Left forelimb (tissue), 1 donor: ENCODE results near the gene ANO4.
"Not testable (repeated sequence)": the region's sequence is repeated elsewhere in the genome, so short reads cannot be mapped to it uniquely, and the experiment has no call there.

ENCODE experiments used
- DNase-seq: peaks from one replicate; pipeline ENCODE4 v3.0.0-alpha.2; 2018; ENCODE audit warnings: low spot score

ANO4 gene

DNA sequence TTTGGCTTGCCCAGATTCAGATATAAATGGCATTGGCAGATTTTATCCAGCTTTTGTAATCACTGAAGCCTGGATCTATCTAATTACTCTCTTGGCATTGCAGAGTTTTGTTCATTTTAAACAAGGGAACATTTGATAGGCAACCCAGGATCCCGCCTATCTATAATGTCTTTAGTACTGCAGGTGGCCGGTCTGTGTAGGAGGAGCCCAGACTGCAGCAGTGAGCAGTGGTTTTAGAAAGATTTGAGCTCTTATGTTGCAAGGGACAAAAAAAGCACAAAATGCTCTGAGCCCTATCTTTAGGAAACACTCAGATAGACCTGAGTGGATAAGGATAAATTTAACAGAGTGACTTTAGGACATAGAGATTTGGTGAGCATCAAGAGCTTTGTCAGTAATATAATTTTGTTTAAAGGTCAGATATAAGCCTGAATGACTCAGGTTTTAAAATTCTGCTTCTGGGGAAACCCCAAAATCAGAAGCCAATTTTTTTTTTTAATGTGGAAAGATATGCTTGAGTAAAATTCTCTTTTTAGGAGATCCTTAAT, 250.0 kb downstream of the ANO4 start:
- no peak for DNase-seq

DNA sequence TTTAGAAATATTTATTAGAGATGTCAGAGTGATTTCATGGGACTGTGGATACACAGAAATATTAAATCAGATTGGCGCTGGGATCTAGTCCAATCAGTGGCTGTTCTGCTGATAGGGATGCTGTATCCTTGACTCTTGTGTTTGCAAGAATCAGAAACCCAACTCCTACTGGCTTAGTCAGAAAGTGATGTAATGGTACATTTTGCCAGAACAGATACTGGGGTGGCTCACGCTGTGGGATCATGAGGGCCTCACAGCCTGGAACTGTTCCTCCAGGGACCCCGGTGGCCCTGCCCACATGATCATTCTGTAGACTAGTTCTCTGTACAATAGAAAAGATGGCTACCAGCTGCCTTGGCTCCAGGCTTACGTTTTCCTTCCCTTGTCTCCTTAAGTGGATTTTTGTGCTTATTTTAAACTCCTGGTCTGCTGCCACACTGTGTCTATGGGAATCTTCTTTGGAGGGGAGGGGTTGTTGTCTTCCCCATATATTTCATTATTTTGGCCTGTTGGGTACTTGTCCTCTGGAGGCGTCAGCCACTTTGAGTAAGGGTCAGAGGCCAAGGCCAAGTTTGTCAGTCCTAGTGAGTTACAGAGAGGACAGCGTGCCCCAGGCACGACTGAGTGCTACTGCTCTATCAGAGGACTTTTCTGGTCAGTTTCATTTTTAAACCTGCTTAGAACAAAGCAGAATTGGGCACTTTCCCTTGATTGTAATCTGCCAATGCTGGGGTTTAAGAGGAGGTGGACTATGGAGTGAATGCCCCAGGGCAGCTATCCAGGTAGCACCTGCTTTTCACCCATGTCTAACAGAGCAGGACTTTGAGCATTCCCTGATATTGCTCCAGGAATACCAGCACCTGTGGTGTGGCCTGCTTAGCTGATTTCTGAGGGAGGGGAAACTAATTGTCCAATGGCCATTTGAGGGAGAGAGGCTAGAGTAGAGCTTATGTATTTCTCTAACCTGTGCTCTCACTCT, 251.2 kb downstream of the ANO4 start:
- no peak for DNase-seq

DNA sequence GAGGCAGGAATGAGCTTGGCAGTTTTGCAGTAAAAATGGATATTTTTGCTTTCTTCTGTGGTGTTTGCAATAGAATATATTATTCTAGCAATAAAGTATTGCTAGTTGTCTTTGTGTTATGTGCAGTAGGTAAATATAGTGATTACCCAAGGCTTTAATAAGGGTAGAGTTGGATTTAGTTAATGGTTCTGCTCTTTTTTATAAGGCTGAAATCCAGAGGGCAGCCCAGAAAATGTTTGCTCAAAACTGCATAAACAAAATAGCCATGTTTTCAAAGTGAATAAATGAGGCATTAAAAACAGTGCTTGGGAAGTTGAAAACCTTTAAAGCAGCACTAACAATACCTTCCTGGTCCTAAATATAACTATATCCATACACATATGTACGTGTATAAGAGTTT, 253.1 kb downstream of the ANO4 start:
- no peak for DNase-seq

DNA sequence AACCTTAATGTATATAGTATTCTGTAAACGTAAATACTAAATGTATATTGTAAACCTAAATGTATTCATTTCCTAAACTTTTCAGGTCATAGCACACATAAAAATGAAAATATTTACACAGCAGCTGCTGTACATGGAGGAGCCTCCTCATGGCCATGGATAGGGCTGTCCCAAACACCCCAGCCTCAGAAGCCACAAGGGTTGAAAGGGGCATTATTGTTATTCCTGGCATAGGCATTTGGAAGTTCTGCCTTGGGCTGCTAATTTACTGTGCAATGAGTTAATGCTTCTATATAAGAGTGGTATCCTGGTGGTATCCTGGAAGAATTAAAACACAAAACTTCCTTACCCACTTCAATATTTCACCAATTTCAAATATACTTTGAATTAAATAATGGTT, 256.1 kb downstream of the ANO4 start:
- DNase-seq: no peak

DNA sequence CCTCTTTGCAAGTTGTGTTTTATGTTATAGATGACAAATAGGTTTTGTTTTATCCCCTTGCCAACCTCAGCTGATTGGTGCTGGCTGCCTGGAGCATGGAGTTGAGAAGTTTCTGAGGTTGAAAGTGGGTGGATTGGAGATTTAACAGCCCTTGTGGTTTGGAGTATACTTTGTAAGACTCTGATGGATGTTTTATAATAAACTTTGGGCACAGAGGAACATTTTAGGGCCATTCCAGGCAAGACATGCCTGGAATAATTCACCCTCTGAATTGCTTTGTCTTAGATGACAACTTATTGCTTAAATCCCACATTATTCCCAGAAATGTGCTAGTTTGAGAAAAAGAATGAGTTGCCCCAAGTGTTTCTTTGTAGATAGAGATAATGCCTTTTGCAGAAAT, 256.6 kb downstream of the ANO4 start:
- DNase-seq: no peak

DNA sequence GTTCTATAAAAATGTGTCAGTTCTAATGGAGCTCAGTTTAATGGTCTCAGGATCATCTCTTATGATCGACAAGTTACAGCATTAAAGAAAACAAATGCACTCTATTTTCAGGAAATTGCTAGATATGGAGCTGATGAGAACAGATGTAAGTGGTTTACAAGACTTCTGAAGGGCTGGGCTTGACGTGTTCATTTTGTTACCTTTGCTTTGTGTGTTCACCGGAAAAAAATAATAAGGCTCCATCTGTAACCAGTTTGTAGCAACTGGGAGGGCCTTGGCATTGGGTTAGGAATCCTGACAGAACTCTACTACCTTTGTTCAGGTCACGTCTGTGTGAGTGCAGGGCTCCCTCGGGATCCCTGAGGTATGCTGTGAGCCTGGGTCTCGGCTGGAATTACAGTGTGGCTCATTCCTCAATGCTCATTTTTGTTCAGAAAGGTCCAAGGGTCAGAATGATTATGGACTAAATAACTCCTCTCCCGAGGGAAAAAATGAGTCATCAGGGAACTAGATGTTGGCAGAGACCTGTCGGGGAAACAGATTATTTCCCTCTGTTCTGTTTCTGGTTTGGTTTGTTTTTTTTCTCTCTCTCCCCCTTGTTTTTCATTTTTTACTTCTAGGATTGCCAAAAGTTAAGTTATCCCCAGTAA, 257.4 kb downstream of the ANO4 start:
- DNase-seq: no peak

DNA sequence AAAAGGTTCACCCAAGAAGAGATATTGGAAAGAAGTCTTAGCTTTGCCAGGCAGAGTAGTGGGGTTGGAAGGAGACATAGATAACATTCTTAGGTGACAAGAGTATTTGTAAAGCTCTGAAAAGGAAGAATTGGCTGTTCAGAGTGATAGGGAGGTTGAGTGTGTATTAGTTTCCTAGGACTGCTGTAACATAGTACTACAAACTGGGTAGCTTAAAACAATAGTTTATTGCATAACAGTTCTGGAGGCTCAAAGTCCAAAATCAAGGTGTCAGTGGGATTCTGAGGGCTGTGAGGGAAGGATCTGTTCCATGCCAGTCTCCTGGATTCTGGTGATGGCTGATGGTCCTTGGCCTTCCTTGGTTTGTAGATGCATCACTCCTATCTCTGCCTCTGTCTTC, 258.6 kb downstream of the ANO4 start:
- DNase-seq: no peak

DNA sequence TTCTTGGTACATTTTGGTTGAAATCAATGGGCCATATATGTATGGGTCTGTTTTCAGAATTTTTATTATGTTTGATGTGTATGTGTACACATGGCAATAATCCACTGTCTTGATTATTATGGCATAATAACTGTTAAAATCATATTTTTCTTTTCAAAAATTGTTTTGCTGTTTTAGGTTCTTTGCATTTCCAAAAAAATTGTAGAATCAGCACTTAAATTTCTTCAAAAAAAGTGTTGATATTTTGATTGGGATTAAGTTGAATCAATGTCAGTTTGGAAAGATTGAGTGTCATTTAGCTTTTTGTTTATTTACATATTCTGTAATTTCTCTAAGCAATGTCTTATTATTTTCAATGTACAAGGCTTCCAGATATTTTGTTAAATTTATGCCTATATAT, 261.4 kb downstream of the ANO4 start:
- DNase-seq: no peak

DNA sequence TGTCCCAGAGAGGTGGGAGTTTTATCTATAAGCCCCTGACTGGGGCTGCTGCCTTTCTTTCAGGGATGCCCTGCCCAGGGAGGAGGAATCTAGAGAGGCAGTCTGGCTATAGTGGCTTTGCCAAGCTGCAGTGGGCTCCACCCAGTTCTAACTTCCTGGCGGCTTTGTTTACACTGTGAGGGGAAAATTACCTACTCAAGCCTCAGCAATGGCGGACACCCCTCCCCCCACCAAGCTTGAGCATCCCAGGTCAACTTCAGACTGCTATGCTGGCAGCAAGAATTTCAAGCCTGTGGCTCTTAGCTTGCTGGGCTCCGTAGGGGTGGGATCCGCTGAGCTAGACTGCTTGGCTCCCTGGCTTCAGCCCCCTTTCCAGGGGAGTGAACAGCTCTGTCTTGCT, 267.9 kb downstream of the ANO4 start:
- DNase-seq: not testable (repeated sequence)

DNA sequence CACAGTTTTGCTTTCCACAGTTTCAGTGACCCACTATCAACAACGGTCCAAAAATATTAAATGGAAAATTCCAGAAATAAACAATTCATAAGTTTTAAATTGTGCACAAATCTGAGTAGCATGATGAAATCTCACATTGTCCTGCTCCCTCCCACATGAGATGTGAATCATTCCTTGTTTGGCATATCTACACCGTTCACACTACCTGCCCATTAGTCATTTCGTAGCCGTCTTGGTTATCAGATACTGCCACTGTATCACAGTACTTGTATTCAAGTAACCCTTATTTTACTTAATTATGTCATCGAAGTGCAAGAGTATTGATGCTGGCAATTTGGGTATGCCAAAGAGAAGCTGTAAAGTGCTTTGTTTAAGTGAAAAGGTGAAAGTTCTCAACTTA, 270.1 kb downstream of the ANO4 start:
- no peak for DNase-seq

DNA sequence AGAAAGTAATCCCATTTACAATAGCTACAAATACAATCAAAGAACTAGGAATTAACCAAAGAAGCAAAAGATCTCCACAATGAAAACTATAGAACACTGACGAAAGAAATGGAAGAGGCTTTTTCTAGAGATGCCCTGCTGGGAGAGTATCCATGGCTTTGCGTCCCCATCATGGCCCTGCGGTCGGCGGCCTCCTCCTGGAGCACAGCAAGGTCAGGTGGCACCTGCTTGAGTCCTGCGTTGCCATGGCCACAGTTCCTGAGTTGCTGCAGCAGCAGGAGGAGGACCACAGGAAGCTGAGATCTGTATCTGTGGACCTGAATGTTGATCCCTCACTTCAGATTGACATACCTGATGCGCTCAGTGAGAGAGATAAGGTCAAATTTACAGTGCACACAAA, 271.9 kb downstream of the ANO4 start:
- no peak for DNase-seq

DNA sequence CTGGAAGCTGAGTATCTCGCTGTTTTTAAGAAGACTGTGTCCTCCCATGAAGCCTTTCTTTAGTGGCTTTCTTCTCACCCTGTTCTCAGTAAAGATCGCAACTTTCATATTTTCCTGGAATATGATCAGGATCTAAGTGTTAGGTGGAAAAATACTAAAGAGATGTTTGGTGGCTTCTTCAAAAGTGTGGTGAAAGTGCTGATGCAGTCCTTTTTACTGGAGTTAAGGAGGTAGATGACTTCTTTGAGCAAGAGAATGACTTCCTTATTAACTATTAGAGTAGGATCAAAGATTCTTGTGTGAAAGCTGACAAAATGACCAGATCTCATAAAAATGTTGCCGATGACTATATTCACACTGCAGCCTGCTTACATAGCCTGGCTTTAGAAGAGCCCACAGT, 273.8 kb downstream of the ANO4 start:
- no peak for DNase-seq

DNA sequence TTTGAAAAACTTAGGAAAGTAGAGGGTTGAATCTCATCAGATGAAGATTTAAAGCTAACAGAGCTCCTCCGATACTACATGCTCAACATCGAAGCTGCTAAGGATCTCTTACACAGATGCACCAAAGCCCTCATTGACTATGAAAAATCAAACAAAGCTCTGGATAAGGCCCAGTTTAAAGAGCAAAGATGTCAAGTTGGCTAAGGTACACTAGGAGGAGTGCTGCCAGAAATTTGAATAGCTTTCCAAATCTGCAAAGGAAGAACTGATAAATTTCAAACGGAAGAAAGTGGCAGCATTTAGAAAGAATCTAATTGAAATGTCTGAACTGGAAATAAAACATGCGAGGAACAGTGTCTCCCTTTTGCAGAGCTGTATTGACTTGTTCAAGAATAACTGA, 274.3 kb downstream of the ANO4 start:
- no peak for DNase-seq

DNA sequence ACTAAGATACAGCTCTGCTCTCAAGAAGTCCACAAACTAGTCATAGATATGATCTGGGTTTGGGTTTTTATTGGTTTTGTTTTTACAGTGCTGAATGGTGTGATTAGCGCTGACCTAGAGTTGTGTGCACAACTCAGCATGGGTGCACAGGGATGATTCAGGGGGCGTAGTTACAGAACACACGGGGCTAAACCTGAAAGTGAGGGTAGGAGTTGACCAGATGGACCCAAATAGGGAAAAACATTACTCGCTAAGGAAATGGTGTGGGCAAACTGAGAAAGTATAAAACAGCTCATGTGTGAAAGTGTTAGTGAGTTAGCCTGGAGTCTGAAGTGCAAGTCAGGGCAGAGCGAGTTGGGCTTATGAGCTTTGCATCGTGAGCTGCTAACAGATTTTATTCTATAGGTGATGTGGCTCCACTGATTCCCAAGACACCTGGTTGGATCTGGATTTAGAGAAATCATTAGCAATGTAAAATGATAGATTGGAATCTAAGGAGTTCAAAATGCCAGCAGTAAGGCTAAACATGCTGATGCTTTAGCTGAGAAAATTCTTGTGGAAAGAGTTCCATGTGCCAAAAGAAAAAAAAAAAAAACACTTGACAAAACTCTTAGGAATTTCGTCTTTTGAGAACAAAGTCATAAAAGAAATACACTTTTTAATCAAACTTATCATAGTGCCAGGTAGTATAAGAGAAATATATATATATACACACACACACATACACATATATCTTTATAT, 280.5 kb downstream of the ANO4 start:
- no peak for DNase-seq

DNA sequence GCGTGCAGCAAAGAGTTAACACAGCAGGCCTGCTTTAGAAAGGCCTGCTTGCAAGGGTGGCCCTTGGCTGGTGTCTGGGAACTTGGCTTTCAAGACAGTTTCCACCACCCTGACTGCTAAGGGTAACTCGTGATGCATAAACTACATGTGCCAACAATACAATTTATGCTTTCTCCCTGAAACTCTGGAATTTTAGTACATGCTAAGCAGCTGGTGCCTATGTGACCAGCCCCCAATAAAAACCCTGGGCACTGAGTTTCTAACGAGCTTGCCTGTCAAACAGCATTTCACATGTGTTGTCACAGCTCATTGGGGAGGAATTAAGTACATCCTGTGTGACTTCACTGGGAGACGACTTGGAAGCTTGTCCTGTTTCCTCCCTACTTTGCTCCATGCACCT, 282.3 kb downstream of the ANO4 start:
- DNase-seq: no peak

DNA sequence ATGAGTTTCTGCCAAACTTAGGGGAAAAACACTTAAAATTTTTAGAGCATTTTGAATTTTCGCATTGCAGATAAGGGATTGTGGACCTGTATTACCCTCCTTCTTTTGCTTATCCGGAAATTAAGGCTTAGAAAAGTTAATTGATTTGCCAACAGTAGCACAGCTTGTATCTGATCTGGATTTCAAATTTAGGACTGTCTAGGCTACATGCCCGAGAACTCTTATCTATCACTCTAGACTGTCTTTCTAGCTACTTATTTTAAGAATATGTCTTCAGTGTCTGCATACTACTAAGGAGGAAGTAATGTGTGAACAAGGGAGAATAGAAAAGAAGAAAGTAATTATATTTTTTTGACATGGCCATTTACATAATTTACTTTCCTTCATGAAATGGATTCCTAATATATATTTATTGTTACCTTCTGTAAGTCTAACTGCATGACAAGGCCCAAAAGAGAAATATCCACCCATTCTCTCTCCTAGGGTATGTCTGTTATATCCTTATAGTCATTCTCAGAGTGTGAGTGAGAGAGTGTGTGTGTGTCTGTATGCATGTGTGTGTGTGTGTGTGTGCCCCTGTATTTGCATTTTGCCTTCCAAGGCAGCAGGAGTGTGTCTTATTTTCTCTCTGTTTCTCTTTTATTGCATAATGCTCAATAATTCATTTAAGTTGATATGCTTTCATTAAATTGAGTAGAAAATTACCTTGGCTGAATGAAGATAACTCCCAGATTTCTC, 283.4 kb downstream of the ANO4 start:
- no peak for DNase-seq

DNA sequence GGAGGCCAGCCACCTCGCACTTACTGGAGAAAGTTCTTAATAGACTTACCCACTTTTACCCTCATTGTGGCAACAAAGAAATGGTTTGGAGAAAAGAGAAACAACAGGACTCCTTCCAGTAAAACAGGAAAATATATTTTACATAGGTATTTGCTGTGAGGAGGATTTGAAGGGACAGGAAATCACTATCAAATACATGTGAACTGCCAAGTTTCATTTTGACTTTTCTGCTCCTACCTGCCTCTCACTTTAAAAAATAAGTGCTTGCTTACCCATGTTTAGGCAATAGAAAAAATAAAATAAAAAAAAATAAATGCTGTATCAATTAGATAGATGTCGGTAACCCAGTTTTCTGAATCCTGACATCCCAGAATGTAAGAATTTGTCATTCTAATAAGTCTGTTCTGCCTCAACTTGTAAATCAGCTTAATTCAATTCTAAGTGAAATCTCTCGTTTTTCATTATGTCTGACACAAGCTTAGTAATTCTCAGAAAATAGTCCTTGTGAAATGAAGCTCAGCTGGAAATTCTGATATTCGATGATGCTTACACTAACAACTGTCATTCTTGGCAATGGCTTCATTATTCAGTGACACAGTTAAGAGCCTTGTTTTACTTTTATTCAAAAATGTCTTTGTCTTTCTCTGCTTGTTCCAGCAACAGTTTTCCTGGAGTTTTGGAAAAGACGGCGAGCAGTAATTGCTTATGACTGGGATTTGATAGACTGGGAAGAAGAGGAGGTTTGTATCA, 284.1 kb downstream of the ANO4 start:
- DNase-seq: no peak

DNA sequence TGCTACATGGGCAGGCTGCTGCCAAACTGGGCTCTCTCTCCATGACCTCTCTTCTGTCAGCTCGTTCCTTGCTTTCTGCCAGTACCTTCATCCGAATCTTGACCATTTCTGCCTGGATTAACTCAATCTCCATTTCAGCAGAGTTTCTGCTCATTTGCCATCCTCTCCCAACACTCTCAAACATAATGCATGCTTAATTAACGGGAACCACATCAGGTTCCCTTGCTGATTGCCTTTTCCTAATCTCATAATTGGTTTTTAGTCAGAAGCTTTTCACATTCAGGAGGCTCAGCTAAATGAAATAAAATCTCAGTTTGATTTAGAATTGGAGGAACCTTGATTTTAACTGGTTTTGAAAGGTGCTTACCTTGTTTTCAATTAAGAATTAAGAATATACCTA, 288.1 kb downstream of the ANO4 start:
- DNase-seq: no peak

DNA sequence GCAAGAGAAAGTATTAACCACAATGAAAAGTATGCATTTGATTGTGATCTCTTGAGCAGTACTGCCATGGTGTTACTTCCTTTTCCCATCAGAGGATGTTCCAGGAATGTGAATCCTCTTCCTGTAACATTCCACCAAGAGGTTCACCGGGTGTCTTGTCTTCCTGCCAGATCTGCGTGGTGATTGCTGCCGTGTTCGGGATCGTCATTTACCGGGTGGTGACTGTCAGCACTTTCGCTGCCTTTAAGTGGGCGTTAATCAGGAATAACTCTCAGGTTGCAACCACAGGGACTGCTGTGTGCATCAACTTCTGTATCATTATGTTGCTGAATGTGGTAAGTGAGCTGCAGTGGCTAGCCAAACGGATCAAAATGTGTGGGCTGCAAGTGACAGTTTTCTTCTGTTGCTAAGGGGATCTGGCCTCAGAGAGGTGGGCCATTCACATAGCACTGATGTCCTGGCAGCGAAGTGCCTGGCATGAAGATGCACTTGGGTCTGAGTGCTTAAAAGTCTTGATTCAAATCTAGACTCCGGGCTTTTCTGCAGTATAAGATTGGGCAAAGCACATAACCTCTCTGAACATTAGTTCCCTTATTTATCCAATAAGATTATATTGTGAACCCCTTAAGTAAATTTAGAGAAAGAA, 292.0 kb downstream of the ANO4 start:
- DNase-seq: no peak

DNA sequence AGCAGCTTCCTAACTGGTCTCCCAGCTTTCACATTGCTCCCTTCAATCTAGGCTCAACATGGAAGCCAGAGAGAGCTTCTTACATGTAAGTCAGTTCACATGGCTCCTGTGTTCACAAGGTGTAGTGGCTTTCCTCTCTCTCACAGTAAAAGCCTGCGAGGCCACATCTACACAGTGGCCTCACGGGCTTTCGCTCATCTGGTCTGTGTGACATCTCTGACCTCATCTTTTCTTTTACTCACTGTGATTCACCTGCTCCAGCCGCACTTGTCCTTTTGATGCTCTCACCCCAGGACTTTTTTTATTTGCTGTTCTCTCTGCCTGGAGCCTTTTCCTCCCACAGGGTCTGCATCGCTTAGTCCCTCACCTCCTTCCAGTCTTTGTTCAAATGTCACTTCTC, 293.3 kb downstream of the ANO4 start:
- DNase-seq: no peak

DNA sequence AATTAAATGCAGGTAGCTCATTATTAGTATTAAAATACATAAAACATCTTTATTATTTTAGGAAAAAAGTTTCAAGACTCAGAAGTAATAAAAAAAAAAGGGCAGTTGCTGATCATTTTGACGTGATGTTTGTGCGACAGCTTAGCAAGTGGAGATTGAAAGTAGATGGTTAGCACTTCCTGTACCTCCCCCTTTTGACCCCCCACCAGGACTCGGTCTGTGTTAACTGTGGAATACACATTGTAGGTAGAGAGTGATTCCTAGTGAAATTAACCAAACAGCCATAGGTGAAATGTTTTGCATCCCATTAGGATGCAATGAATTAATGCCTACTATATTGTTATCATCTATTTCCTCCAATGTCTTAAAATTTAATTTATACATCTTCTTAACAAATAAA, 294.7 kb downstream of the ANO4 start:
- DNase-seq: no peak
